HEK293 (cell line): ENCODE results near the gene SLC2A14.
A peak's percentile ranks its signal among the peaks of the same experiment; 100 is the strongest.
"Not testable (repeated sequence)": the region's sequence is repeated elsewhere in the genome, so short reads cannot be mapped to it uniquely, and the experiment has no call there.

Experiments used
- CTCF ChIA-PET: fragments of 350-600 bp; formaldehyde crosslinking; extraction: SDS; loops from one replicate; lab custom pipeline; 2021; ENCODE audit warnings: antibody characterized with exemption; lab: Yijun Ruan, JAX
- POLR2A ChIA-PET: fragments of 300-600 bp; formaldehyde crosslinking; extraction: SDS; loops from one replicate; lab custom pipeline; 2020; ENCODE audit warnings: antibody characterized with exemption, inconsistent platforms; lab: Yijun Ruan, JAX
- H3K27ac ChIP-seq: fragments of 200-500 bp; sonication (Bioruptor generic); 2 replicates; pipeline ENCODE4 v1.5.1; 2014; ENCODE audit warnings: low read depth, low read length, control low read depth, inconsistent platforms; ENCODE audit errors: extremely low read depth
- H3K36me3 ChIP-seq, 2 experiments: fragments of 200-500 bp in 1 of 2; sonication (Bioruptor generic) in 1 of 2; 1 replicate in 1 of 2; 2 replicates in 1 of 2; pipeline ENCODE4 v1.5.1; 2014 to 2017; ENCODE audit warnings: inconsistent platforms in 2 of 2, low read length in 2 of 2; ENCODE audit not compliant: control insufficient read depth in 2 of 2, insufficient read depth in 1 of 2
- H3K4me1 ChIP-seq: fragments of 200-500 bp; sonication (Bioruptor generic); 2 replicates; pipeline ENCODE4 v1.5.1; 2014; ENCODE audit warnings: mild to moderate bottlenecking, low read length, inconsistent platforms; ENCODE audit not compliant: control insufficient read depth, insufficient read depth
- H3K4me3 ChIP-seq: 2 replicates; pipeline ENCODE4 v1.5.1; 2011; ENCODE audit warnings: low read depth, mild to moderate bottlenecking, control low read depth, low read length, moderate library complexity
- H3K9me3 ChIP-seq: fragments of 200-500 bp; sonication (Bioruptor generic); 2 replicates; pipeline ENCODE4 v1.5.1; 2014; ENCODE audit warnings: low read depth, low read length, inconsistent platforms; ENCODE audit not compliant: control insufficient read depth, insufficient read depth
- FEZF1 ChIP-seq: fragments of 450-650 bp; formaldehyde crosslinking; IDR thresholded peaks from 2 replicates; pipeline ENCODE4 v1.5.1; 2016; ENCODE audit warnings: missing biosample characterization, missing genetic modification characterization
- KLF8 ChIP-seq: fragments of 450-650 bp; formaldehyde crosslinking; IDR thresholded peaks from 2 replicates; pipeline ENCODE4 v1.5.1; 2016; ENCODE audit warnings: missing biosample characterization, missing genetic modification characterization
- TRIM28 ChIP-seq: IDR thresholded peaks from 2 replicates; pipeline ENCODE4 v1.6.1; 2011; ENCODE audit warnings: low read length, control low read depth, borderline replicate concordance
- WT1 ChIP-seq: fragments of 450-650 bp; formaldehyde crosslinking; IDR thresholded peaks from 2 replicates; pipeline ENCODE4 v1.5.1; 2016; ENCODE audit warnings: missing biosample characterization, missing genetic modification characterization
- ZBTB20 ChIP-seq: fragments of 450-650 bp; formaldehyde crosslinking; IDR thresholded peaks from 2 replicates; pipeline ENCODE4 v1.5.1; 2016; ENCODE audit warnings: missing biosample characterization, missing genetic modification characterization
- ZFP69B ChIP-seq: fragments of 450-650 bp; formaldehyde crosslinking; IDR thresholded peaks from 2 replicates; pipeline ENCODE4 v1.5.1; 2016; ENCODE audit warnings: missing biosample characterization, missing genetic modification characterization
- ZNF121 ChIP-seq: fragments of 450-650 bp; formaldehyde crosslinking; IDR thresholded peaks from 2 replicates; pipeline ENCODE4 v1.5.1; 2016; ENCODE audit warnings: missing biosample characterization, missing genetic modification characterization
- ZNF266 ChIP-seq: fragments of 450-650 bp; formaldehyde crosslinking; IDR thresholded peaks from 2 replicates; pipeline ENCODE4 v1.5.1; 2016; ENCODE audit warnings: missing biosample characterization, missing genetic modification characterization, low read depth
- ZNF37A ChIP-seq: fragments of 450-650 bp; IDR thresholded peaks from 2 replicates; pipeline ENCODE4 v1.5.1; 2018; ENCODE audit warnings: missing biosample characterization, missing genetic modification characterization
- ZNF558 ChIP-seq: fragments of 450-650 bp; formaldehyde crosslinking; IDR thresholded peaks from 2 replicates; pipeline ENCODE4 v1.5.1; 2016; ENCODE audit warnings: missing biosample characterization, missing genetic modification characterization
- TF ChIP-seq, protein P1 (sequence below): fragments of 450-650 bp; IDR thresholded peaks from 2 replicates; pipeline ENCODE4 v1.5.1; 2018; ENCODE audit warnings: missing biosample characterization, missing genetic modification characterization
- TF ChIP-seq, protein P2 (sequence below): fragments of 450-650 bp; formaldehyde crosslinking; IDR thresholded peaks from 2 replicates; pipeline ENCODE4 v1.5.1; 2016; ENCODE audit warnings: missing biosample characterization, missing genetic modification characterization
- TF ChIP-seq, protein P3 (sequence below): fragments of 450-650 bp; formaldehyde crosslinking; IDR thresholded peaks from 2 replicates; pipeline ENCODE4 v1.5.1; 2016; ENCODE audit warnings: missing biosample characterization, missing genetic modification characterization

The SLC2A14 gene

DNA sequence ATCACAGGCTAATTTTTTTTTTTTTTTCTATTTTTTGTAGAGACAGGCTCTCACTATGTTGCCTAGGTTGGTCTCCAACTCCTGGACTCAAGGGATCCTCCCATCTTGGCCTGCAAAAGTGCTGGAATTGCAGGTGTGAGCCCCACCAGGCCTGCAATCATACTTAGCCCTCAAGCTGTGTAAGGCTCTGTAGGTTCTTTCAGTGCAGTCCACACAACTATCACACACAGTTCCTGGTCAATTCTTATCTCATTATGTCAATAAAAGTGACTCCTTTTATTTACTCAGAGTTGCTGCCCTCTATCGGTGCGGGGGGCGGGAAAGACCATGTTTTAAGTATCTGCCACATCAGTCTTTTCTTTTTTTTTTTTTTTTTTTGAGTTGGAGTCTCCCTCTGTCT lies 34.3 kb upstream of the SLC2A14 start (continued):
- TF ChIP-seq, protein P1, sequence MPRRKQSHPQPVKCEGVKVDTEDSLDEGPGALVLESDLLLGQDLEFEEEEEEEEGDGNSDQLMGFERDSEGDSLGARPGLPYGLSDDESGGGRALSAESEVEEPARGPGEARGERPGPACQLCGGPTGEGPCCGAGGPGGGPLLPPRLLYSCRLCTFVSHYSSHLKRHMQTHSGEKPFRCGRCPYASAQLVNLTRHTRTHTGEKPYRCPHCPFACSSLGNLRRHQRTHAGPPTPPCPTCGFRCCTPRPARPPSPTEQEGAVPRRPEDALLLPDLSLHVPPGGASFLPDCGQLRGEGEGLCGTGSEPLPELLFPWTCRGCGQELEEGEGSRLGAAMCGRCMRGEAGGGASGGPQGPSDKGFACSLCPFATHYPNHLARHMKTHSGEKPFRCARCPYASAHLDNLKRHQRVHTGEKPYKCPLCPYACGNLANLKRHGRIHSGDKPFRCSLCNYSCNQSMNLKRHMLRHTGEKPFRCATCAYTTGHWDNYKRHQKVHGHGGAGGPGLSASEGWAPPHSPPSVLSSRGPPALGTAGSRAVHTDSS (tag by site-specific recombination), result no peak
- no peak for TF ChIP-seq ZNF37A
- TF ChIP-seq ZNF121 (tag by site-specific recombination), result 0 out of 2 replicates have a peak, but pooled peaks have one; percentile 39
- TF ChIP-seq ZFP69B (tag by site-specific recombination), result peak; percentile 64; the same call in 1 of the 2 replicates
- no peak for TF ChIP-seq FEZF1 (tag by site-specific recombination)
- TF ChIP-seq, protein P2, sequence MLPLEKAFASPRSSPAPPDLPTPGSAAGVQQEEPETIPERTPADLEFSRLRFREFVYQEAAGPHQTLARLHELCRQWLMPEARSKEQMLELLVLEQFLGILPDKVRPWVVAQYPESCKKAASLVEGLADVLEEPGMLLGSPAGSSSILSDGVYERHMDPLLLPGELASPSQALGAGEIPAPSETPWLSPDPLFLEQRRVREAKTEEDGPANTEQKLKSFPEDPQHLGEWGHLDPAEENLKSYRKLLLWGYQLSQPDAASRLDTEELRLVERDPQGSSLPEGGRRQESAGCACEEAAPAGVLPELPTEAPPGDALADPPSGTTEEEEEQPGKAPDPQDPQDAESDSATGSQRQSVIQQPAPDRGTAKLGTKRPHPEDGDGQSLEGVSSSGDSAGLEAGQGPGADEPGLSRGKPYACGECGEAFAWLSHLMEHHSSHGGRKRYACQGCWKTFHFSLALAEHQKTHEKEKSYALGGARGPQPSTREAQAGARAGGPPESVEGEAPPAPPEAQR, result no peak
- peak; percentile 76 for TF ChIP-seq WT1
- TF ChIP-seq TRIM28, result peak; percentile 26; the same call in 1 of the 2 replicates
- TF ChIP-seq KLF8, result no peak
- TF ChIP-seq, protein P3, sequence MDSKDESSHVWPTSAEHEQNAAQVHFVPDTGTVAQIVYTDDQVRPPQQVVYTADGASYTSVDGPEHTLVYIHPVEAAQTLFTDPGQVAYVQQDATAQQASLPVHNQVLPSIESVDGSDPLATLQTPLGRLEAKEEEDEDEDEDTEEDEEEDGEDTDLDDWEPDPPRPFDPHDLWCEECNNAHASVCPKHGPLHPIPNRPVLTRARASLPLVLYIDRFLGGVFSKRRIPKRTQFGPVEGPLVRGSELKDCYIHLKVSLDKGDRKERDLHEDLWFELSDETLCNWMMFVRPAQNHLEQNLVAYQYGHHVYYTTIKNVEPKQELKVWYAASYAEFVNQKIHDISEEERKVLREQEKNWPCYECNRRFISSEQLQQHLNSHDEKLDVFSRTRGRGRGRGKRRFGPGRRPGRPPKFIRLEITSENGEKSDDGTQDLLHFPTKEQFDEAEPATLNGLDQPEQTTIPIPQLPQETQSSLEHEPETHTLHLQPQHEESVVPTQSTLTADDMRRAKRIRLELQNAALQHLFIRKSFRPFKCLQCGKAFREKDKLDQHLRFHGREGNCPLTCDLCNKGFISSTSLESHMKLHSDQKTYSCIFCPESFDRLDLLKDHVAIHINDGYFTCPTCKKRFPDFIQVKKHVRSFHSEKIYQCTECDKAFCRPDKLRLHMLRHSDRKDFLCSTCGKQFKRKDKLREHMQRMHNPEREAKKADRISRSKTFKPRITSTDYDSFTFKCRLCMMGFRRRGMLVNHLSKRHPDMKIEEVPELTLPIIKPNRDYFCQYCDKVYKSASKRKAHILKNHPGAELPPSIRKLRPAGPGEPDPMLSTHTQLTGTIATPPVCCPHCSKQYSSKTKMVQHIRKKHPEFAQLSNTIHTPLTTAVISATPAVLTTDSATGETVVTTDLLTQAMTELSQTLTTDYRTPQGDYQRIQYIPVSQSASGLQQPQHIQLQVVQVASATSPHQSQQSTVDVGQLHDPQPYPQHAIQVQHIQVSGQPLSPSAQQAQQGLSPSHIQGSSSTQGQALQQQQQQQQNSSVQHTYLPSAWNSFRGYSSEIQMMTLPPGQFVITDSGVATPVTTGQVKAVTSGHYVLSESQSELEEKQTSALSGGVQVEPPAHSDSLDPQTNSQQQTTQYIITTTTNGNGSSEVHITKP, result peak; percentile 88
- TF ChIP-seq ZBTB20 (tag by site-specific recombination), result peak; percentile 97
- peak; percentile 51; the same call in 1 of the 2 replicates for TF ChIP-seq ZNF558 (tag by site-specific recombination)
- peak; percentile 85; the same call in 1 of the 2 replicates for TF ChIP-seq ZNF266 (tag by site-specific recombination)
- TF ChIP-seq, all 188 proteins: peak for 29

DNA sequence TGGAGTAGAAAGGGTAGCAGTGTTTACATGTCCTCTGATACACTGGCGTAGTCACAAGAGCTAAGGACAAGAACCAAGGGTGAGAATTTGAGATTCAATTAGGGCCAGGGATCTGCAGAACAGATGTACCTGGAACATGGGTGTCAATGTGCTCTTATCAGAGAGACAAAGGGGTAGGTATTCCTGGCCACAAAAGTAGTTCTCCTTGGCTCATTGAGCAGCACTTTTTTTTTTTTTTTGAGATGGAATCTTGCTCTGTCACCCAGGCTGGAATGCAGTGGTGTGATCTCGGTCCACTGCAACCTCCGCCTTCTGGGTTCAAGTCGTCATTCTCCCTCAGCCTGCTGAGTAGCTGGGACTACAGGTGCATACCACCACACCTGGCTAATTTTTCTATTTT lies 33.6 kb upstream of the SLC2A14 start:
- H3K4me1 ChIP-seq, result peaks cover 12% of the 10 kb centered on the region
- H3K27ac ChIP-seq, H3K4me3 ChIP-seq, H3K36me3 ChIP-seq, H3K9me3 ChIP-seq: not testable (repeated sequence)
- POLR2A ChIA-PET, result interaction anchor here (0.9 kb wide), 1 partner anchor 29 kb away, joined by 3 read pairs; the partner anchor contains the start of gene SLC2A3
- CTCF ChIA-PET, result interaction anchor here (0.6 to 2.0 kb wide), 13 partner anchors 12 to 629 kb away, joined by 3 to 8 read pairs (median 4); no protein-coding TSS in a partner anchor

DNA sequence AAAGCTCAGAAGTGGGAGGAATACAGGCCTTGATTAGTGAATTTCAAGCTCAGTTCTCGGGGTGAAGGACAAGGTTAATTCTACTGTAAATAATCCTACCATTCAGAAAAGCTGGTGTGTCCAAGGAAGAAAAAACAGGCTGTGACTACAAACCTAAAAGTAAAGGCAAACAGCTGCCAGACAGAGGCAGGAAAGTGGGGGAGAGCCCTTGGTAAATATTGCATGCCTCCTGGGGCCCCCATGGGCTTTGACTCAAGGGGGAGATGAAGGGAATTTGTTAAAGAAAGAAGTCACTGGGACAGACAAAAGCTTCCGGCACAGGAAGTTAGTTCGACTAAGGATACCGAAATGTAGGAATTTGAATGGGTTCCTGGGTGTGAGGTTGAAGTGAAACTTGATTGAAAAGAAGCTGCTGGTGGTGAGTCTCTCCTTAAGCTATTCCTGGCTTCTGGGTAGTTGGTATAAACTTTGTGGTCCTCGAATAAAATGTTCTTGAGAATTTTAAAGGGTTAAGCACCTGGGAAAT lies 32.9 kb upstream of the SLC2A14 start:
- not testable (repeated sequence) for H3K9me3 ChIP-seq, H3K36me3 ChIP-seq, H3K4me3 ChIP-seq
- peaks cover 12% of the 10 kb centered on the region for H3K4me1 ChIP-seq
- CTCF ChIA-PET, result interaction anchor here (0.6 to 2.7 kb wide), 5 partner anchors 15 to 204 kb away, joined by 4 to 8 read pairs (median 5); no protein-coding TSS in a partner anchor
- peak overlapping the region; percentile 49; the same call in 1 of the 2 replicates for H3K27ac ChIP-seq
- POLR2A ChIA-PET, result interaction anchor here (0.9 kb wide), 1 partner anchor 30 kb away, joined by 3 read pairs; the partner anchor contains the start of gene SLC2A3
